GM19023 (cell line): ENCODE measurements around the gene PIK3AP1.

ENCODE experiments used
- ATAC-seq: cut with Tn5 transposase; IDR thresholded peaks from one replicate; pipeline ENCODE4 v1.9.1; 2021; ENCODE audit warnings: mild to moderate bottlenecking, moderate library complexity; ENCODE audit not compliant: unreplicated experiment

Gene PIK3AP1

GRCh38 chr10:96616961-96617360, 103.4 kb downstream of the PIK3AP1 start:
- no peak for ATAC-seq

- no peak for ATAC-seq
Observed at GRCh38 chr10:96614515-96614914, 105.8 kb downstream of the PIK3AP1 start.

- ATAC-seq, result no peak
Observed at GRCh38 chr10:96613576-96613975, 106.7 kb downstream of the PIK3AP1 start.

GRCh38 chr10:96612055-96612830, 108.1 kb downstream of the PIK3AP1 start:
- ATAC-seq, result no peak

- no peak for ATAC-seq
Observed at GRCh38 chr10:96610817-96611216, 109.5 kb downstream of the PIK3AP1 start.

GRCh38 chr10:96609510-96609909, 110.8 kb downstream of the PIK3AP1 start:
- no peak for ATAC-seq

GRCh38 chr10:96608805-96609204, 111.5 kb downstream of the PIK3AP1 start:
- no peak for ATAC-seq

- no peak for ATAC-seq
Observed at GRCh38 chr10:96608262-96608661, 112.1 kb downstream of the PIK3AP1 start.

GRCh38 chr10:96606946-96607345, 113.4 kb downstream of the PIK3AP1 start:
- no peak for ATAC-seq

GRCh38 chr10:96606216-96606615, 114.1 kb downstream of the PIK3AP1 start:
- no peak for ATAC-seq

GRCh38 chr10:96600337-96600736, 120.0 kb downstream of the PIK3AP1 start:
- ATAC-seq, result no peak

- no peak for ATAC-seq
Observed at GRCh38 chr10:96598846-96599245, 121.5 kb downstream of the PIK3AP1 start.

- no peak for ATAC-seq
Observed at GRCh38 chr10:96596422-96597407, 123.6 kb downstream of the PIK3AP1 start.

GRCh38 chr10:96595741-96596140, 124.6 kb downstream of the PIK3AP1 start:
- ATAC-seq, result no peak

- ATAC-seq, result no peak
Observed at GRCh38 chr10:96591946-96592345, 128.4 kb downstream of the PIK3AP1 start.

- ATAC-seq, result no peak
Observed at GRCh38 chr10:96588616-96589419, 131.5 kb downstream of the PIK3AP1 start.

- ATAC-seq, result no peak
Observed at GRCh38 chr10:96588060-96588554, 132.2 kb downstream of the PIK3AP1 start.

GRCh38 chr10:96587264-96588059, 132.9 kb downstream of the PIK3AP1 start:
- no peak for ATAC-seq

- peak; percentile 79 for ATAC-seq
Observed at GRCh38 chr10:96586419-96587263, 133.7 kb downstream of the PIK3AP1 start, which contains the start of gene TM9SF3. Gene TM9SF3, minus strand, starts transcription at chr10:96587012. Its CDS starts 177 bp downstream, at chr10:96586835.
